Measurements from ENCODE around the gene CFAP61. TPM values are rescaled to one million over a fixed set of nuclear protein-coding genes. Genes with fewer than 3 reads are reported as not detected.

CFAP61 gene
- total and polyA plus RNA-seq, 11 donors = 12.1 to 102 (median 41.8) TPM

DNA sequence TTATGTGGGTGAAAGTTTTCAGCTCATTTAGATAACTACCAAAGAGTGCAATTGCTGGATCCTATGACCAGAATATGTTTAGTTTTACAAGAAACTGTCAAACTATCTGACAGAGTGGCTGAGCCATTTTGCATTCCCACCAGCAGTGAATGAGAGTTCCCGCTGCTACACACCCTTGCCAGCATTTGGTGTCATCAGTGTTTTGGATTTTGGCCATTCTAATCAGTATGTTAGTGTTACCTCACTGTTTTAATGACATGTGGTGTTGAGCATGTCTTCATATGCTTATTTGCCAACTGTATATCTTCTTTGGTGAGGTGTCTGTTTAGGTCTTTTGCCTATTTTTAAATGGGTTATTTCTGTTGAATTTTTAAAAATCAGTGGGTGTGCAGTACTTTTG is 120.9 kb downstream of the CFAP61 start:
- TF ChIP-seq, protein P1, sequence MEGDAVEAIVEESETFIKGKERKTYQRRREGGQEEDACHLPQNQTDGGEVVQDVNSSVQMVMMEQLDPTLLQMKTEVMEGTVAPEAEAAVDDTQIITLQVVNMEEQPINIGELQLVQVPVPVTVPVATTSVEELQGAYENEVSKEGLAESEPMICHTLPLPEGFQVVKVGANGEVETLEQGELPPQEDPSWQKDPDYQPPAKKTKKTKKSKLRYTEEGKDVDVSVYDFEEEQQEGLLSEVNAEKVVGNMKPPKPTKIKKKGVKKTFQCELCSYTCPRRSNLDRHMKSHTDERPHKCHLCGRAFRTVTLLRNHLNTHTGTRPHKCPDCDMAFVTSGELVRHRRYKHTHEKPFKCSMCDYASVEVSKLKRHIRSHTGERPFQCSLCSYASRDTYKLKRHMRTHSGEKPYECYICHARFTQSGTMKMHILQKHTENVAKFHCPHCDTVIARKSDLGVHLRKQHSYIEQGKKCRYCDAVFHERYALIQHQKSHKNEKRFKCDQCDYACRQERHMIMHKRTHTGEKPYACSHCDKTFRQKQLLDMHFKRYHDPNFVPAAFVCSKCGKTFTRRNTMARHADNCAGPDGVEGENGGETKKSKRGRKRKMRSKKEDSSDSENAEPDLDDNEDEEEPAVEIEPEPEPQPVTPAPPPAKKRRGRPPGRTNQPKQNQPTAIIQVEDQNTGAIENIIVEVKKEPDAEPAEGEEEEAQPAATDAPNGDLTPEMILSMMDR (IDR thresholded peaks at IDR 0.05) = no peak
- no peak for TF ChIP-seq POLR2A (IDR thresholded peaks at IDR 0.05)
- peak in 3 of 4 donors; percentile 43 to 48 (median 46) for ATAC-seq
- Histone ChIP-seq H3K4me1 (no peaks in the 10 kb centered on the region), H3K27ac (no peak overlapping the region), H3K27me3 (no peaks in the 10 kb centered on the region), H3K9me3 (peaks cover 0 to 7% (median 0%) of the 10 kb centered on the region in 12 donors), H3K36me3 (peaks cover 0 to 28% (median 0%) of the 10 kb centered on the region in 9 donors), H3K4me3 (no peak overlapping the region)
- intact Hi-C loops (cut with DNase I) = no loop called here
- 52 to 70% (median 62%) methylated on average over 1 of the region's 1 CpG for WGBS, 4 donors
- DNase-seq = no peak

DNA sequence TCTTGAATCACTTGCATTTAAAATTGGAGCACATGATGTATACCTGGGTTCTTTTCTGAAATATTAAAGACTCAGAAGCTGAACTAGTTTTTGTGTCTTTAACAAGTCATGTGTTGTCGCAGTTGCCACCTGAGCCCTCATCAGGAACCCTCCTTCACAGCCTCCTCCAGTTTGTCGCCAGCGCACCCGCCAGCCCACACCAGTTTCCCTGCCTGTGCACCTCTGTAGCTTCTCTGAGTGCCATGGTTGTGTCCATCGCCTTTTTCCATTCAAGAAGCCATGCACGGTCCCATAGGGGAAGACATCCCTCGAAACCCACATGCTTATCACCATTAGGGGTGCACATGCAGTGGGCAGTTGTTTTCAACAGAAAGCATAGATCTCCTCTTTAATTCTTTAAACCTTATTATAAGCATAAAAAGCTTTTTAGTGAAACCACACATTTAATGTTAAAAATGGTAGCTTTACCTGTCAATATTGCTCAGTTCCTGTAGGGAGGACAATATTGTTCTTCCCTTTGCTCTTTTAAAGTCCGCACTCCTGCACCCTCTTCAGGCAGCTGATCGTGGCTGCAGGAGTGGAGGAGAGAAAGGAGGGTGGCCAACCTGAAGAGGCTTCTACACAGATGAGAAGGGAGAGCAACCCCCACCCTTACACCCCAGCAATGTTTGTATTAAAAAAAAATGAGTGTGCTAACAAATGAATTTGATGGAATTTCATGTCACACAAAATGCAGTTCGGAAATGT is 121.9 kb downstream of the CFAP61 start:
- ATAC-seq (peak in 3 of 4 donors; percentile 33 to 53 (median 48)), DNase-seq (no peak)
- Histone ChIP-seq H3K27ac (no peak overlapping the region), H3K36me3 (peaks cover 0 to 28% (median 0%) of the 10 kb centered on the region in 9 donors), H3K4me3 (no peak overlapping the region), H3K4me1 (no peaks in the 10 kb centered on the region), H3K9me3 (peaks cover 0 to 11% (median 0%) of the 10 kb centered on the region in 12 donors), H3K27me3 (no peaks in the 10 kb centered on the region)
- intact Hi-C loops (cut with DNase I) = no loop called here
- WGBS, 4 donors = 79 to 81% (median 80%) methylated on average over 10 of the region's 10 CpGs
- TF ChIP-seq, protein P1 (IDR thresholded peaks at IDR 0.05) = no peak
- TF ChIP-seq POLR2A (IDR thresholded peaks at IDR 0.05) = no peak

DNA sequence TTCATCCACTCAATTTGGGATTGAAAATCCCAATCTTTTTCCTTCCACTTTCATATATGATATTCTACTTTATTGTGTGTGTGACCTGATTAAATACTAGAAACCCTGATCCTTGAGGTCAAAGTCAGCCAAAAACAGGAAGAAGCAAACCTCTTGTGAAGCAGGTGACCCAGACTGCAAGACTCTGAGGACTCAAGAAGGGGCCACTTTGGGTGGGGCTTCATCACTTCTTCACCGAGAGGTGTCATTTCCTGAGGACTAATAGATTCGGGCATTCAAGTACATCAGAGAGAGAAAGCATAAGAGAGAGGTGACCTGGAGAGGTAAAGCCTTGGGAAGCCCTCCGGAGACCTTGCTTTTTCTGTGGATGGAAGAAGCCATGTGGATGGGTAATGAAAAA is 129.0 kb downstream of the CFAP61 start:
- H3K27ac ChIP-seq = no peak overlapping the region
- ATAC-seq = no peak
- TF ChIP-seq, protein P1 (IDR thresholded peaks at IDR 0.05) = no peak
- no peak for TF ChIP-seq POLR2A (IDR thresholded peaks at IDR 0.05)
- WGBS, 4 donors = 82 to 89% (median 84%) methylated on average over 3 of the region's 3 CpGs
- H3K4me1 ChIP-seq = no peaks in the 10 kb centered on the region
- no peak for DNase-seq
- intact Hi-C loops (cut with DNase I) = no loop called here
- no peaks in the 10 kb centered on the region for H3K27me3 ChIP-seq
- no peaks in the 10 kb centered on the region for H3K36me3 ChIP-seq
- peaks cover 0 to 16% (median 0%) of the 10 kb centered on the region in 12 donors for H3K9me3 ChIP-seq
- no peak overlapping the region for H3K4me3 ChIP-seq

DNA sequence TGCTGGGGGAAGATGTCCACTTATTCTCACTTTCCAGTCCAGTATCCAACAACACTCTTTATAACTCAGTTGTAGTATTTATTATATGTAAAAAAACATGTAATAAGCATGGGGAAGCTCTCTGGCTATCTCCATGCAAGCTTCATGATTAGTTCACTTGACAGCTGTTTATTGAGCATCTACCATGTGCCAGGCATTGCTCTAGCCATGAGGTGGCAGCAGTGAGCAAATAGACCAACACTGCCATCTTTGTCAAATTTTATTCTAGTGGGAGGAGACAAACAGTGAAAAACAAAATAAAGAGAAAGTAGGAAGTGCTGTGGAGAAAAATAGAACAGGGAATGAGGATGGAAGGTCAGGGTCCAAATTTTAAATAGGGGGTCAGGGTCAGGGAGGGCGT is 131.8 kb downstream of the CFAP61 start:
- Histone ChIP-seq H3K27me3 (no peaks in the 10 kb centered on the region), H3K27ac (no peak overlapping the region), H3K4me1 (no peaks in the 10 kb centered on the region), H3K9me3 (peaks cover 0 to 13% (median 0%) of the 10 kb centered on the region in 12 donors), H3K36me3 (peaks cover 0 to 10% (median 0%) of the 10 kb centered on the region in 9 donors), H3K4me3 (no peak overlapping the region)
- no peak for TF ChIP-seq POLR2A (IDR thresholded peaks at IDR 0.05)
- TF ChIP-seq, protein P1 (IDR thresholded peaks at IDR 0.05) = peak in 5 of 12 donors; percentile 5 to 31 (median 17)
- no peak for DNase-seq
- ATAC-seq = no peak
- 75 to 81% (median 79%) methylated on average over 1 of the region's 1 CpG for WGBS, 4 donors
- intact Hi-C loops (cut with DNase I) = no loop called here

Data from heart left ventricle (tissue), 16 donors.